H9 (cell line): Measurements from ENCODE around the gene SOX13. TPM values are rescaled to one million over a fixed set of nuclear protein-coding genes. Genes with fewer than 3 reads are reported as not detected.

Experiments used
- DNase-seq: peaks from one replicate; pipeline ENCODE4 v3.0.0-alpha.2; 2017
- H2AFZ ChIP-seq: one replicate; pipeline ENCODE4 v1.6.1; 2013; ENCODE audit warnings: mild to moderate bottlenecking, low read length, control low read depth, moderate library complexity
- H2AK5ac ChIP-seq: 2 replicates; pipeline ENCODE4 v1.6.1; 2013; ENCODE audit warnings: low read length, control low read depth, mixed read lengths; ENCODE audit not compliant: insufficient read length
- H2BK120ac ChIP-seq: one replicate; pipeline ENCODE4 v1.6.1; 2013; ENCODE audit warnings: low read depth, mild to moderate bottlenecking, low read length, control low read depth, inconsistent platforms; ENCODE audit not compliant: poor library complexity, severe bottlenecking
- H2BK12ac ChIP-seq: 2 replicates; pipeline ENCODE4 v1.6.1; 2013; ENCODE audit warnings: low read length, control low read depth, mixed read lengths, low read depth; ENCODE audit not compliant: insufficient read length
- H2BK15ac ChIP-seq: 2 replicates; pipeline ENCODE4 v1.6.1; 2013; ENCODE audit warnings: low read depth, low read length, control low read depth
- H2BK20ac ChIP-seq: one replicate; pipeline ENCODE4 v1.6.1; 2013; ENCODE audit warnings: low read depth, mild to moderate bottlenecking, low read length, control low read depth, inconsistent platforms; ENCODE audit not compliant: poor library complexity, severe bottlenecking
- H2BK5ac ChIP-seq: 2 replicates; pipeline ENCODE4 v1.6.1; 2013; ENCODE audit warnings: low read length, control low read depth, mixed read lengths; ENCODE audit not compliant: insufficient read length
- H3K14ac ChIP-seq: 2 replicates; pipeline ENCODE4 v1.6.1; 2013; ENCODE audit warnings: low read length, control low read depth; ENCODE audit not compliant: insufficient read depth
- H3K18ac ChIP-seq: 2 replicates; pipeline ENCODE4 v1.6.1; 2013; ENCODE audit warnings: low read depth, mild to moderate bottlenecking, mixed read lengths, low read length, control low read depth; ENCODE audit not compliant: insufficient read length
- H3K23ac ChIP-seq: 2 replicates; pipeline ENCODE4 v1.6.1; 2013; ENCODE audit warnings: low read length, control low read depth, mixed read lengths, low read depth; ENCODE audit not compliant: insufficient read length
- H3K23me2 ChIP-seq: 2 replicates; pipeline ENCODE4 v1.6.1; 2013; ENCODE audit warnings: low read depth, mild to moderate bottlenecking, mixed read lengths, low read length, control low read depth; ENCODE audit not compliant: insufficient read length, poor library complexity, severe bottlenecking
- H3K27ac ChIP-seq: 2 replicates; pipeline ENCODE4 v1.5.1; 2013; ENCODE audit warnings: low read length, control low read depth, mixed read lengths, low read depth; ENCODE audit not compliant: insufficient read length
- H3K27me3 ChIP-seq: 2 replicates; pipeline ENCODE4 v1.6.1; 2013; ENCODE audit warnings: low read length, control low read depth, inconsistent platforms; ENCODE audit not compliant: insufficient read depth
- H3K4ac ChIP-seq: 2 replicates; pipeline ENCODE4 v1.6.1; 2013; ENCODE audit warnings: low read depth, mild to moderate bottlenecking, control low read depth, inconsistent platforms, low read length, moderate library complexity
- H3K4me1 ChIP-seq: 2 replicates; pipeline ENCODE4 v1.6.1; 2013; ENCODE audit warnings: low read length, control low read depth, inconsistent platforms; ENCODE audit not compliant: insufficient read depth
- H3K4me2 ChIP-seq: 2 replicates; pipeline ENCODE4 v1.6.1; 2013; ENCODE audit warnings: low read length, control low read depth, mixed read lengths; ENCODE audit not compliant: insufficient read length, insufficient read depth
- H3K56ac ChIP-seq: 2 replicates; pipeline ENCODE4 v1.6.1; 2013; ENCODE audit warnings: low read depth, mild to moderate bottlenecking, mixed read lengths, low read length, control low read depth; ENCODE audit not compliant: insufficient read length
- H3K79me1 ChIP-seq: 2 replicates; pipeline ENCODE4 v1.6.1; 2013; ENCODE audit warnings: low read depth, mild to moderate bottlenecking, moderate library complexity, low read length, control low read depth, inconsistent platforms; ENCODE audit not compliant: insufficient read depth, poor library complexity, severe bottlenecking
- H3K79me2 ChIP-seq: 2 replicates; pipeline ENCODE4 v1.6.1; 2013; ENCODE audit warnings: low read length, control low read depth, inconsistent platforms; ENCODE audit not compliant: insufficient read depth
- H3K9ac ChIP-seq: 2 replicates; pipeline ENCODE4 v1.6.1; 2013; ENCODE audit warnings: low read length, control low read depth, mixed read lengths; ENCODE audit not compliant: insufficient read length; ENCODE audit errors: extremely low read depth
- H3K9me3 ChIP-seq: one replicate; pipeline ENCODE4 v1.6.1; 2013; ENCODE audit warnings: low read depth, low read length, inconsistent platforms; ENCODE audit not compliant: control insufficient read depth
- H3T11ph ChIP-seq: one replicate; pipeline ENCODE4 v1.6.1; 2013; ENCODE audit warnings: mild to moderate bottlenecking, low read length, control low read depth, inconsistent platforms
- H4K20me1 ChIP-seq: one replicate; pipeline ENCODE4 v1.6.1; 2013; ENCODE audit not compliant: control insufficient read depth, insufficient read length, insufficient read depth
- H4K5ac ChIP-seq: 2 replicates; pipeline ENCODE4 v1.6.1; 2013; ENCODE audit warnings: low read depth, mild to moderate bottlenecking, mixed read lengths, low read length, control low read depth; ENCODE audit not compliant: insufficient read length
- H4K8ac ChIP-seq: replicated peaks from 2 replicates; pipeline ENCODE4 v1.6.1; 2013; ENCODE audit warnings: low read length, control low read depth, mixed read lengths, low read depth; ENCODE audit not compliant: insufficient read length
- H4K91ac ChIP-seq: 2 replicates; pipeline ENCODE4 v1.6.1; 2013; ENCODE audit warnings: low read depth, mild to moderate bottlenecking, moderate library complexity, mixed read lengths, low read length, control low read depth; ENCODE audit not compliant: insufficient read length
- H3K27ac Mint-ChIP-seq, 3 experiments: 2 replicates in 2 of 3; 3 replicates in 1 of 3; pipeline ENCODE4 v1.8.0; 2020 to 2021; ENCODE audit warnings: mixed read lengths in 3 of 3, mild to moderate bottlenecking in 1 of 3, moderate library complexity in 1 of 3
- H3K27me3 Mint-ChIP-seq: 2 replicates; pipeline ENCODE4 v1.8.0; 2021; ENCODE audit warnings: low read depth, mild to moderate bottlenecking, moderate library complexity, mixed read lengths
- H3K36me3 Mint-ChIP-seq, 3 experiments: 2 replicates in 2 of 3; 3 replicates in 1 of 3; pipeline ENCODE4 v1.8.0; 2020 to 2021; ENCODE audit warnings: low read depth in 3 of 3, mixed read lengths in 3 of 3; ENCODE audit not compliant: insufficient read depth in 1 of 3
- H3K4me1 Mint-ChIP-seq, 2 experiments: 2 replicates each; pipeline ENCODE4 v1.8.0; 2020; ENCODE audit warnings: mixed read lengths in 2 of 2
- H3K4me3 Mint-ChIP-seq, 2 experiments: 2 replicates in 1 of 2; 3 replicates in 1 of 2; pipeline ENCODE4 v1.8.0; 2020 to 2021; ENCODE audit warnings: mild to moderate bottlenecking in 2 of 2, mixed read lengths in 2 of 2, moderate library complexity in 1 of 2
- H3K9me3 Mint-ChIP-seq, 2 experiments: 2 replicates in 1 of 2; 3 replicates in 1 of 2; pipeline ENCODE4 v1.8.0; 2020; ENCODE audit warnings: mild to moderate bottlenecking in 2 of 2, mixed read lengths in 2 of 2, moderate library complexity in 1 of 2
- CTCF ChIP-seq: fragments of 200-600 bp; sonication (generic); conservative IDR thresholded peaks from 3 replicates; pipeline ENCODE4 v1.8.0; 2021; ENCODE audit warnings: antibody characterized with exemption, mild to moderate bottlenecking
- WGBS: extraction: QIAGEN DNeasy Blood & Tissue Kit; methylation state at CpG from one replicate; pipeline ENCODE4 v1.1.7; 2013; ENCODE audit warnings: missing lambda C conversion rate, low lambda C conversion rate, mixed read lengths; ENCODE audit not compliant: insufficient read length; ENCODE audit errors: extremely low coverage; 5-methylcytosine and 5-hydroxymethylcytosine counted together
- total RNA-seq: library from RNA; stranded (reverse); gene quantifications from 2 replicates; pipeline ENCODE4 v1.2.1, GENCODE V29; 2021

SOX13 gene
- total RNA-seq, 1 experiment from 2014 or later = 120 TPM

- H3K9me3 ChIP-seq = no peaks in the 10 kb centered on the region
- Mint-ChIP-seq H3K4me3 (no peak overlapping the region), H3K36me3 (peaks cover 2 to 10% (median 8%) of the 10 kb centered on the region in 3 experiments; a peak in 4 of 7 replicates), H3K4me1 (peaks cover 78 to 83% of the 10 kb centered on the region in 2 experiments), H3K27ac (no peak overlapping the region), H3K27me3 (no peaks in the 10 kb centered on the region; the same call in 1 of the 2 replicates), H3K9me3 (no peaks in the 10 kb centered on the region)
- no peaks in the 10 kb centered on the region for H3K27me3 ChIP-seq
- H3K9ac ChIP-seq = no peak overlapping the region
- H3K4me2 ChIP-seq = no peak overlapping the region
- H3K18ac ChIP-seq = no peak overlapping the region
- H2BK5ac ChIP-seq = no peak overlapping the region
- no peaks in the 10 kb centered on the region for H3K23me2 ChIP-seq
- H2AFZ ChIP-seq = no peak overlapping the region
- H3K79me1 ChIP-seq = peaks cover 6% of the 10 kb centered on the region
- TF ChIP-seq CTCF = no peak
- no peak overlapping the region for H3K56ac ChIP-seq
- H2AK5ac ChIP-seq = no peak overlapping the region
- no peak overlapping the region for H3T11ph ChIP-seq
- no CpG with 5 or more reads among the region's 4 CpGs for WGBS
- H2BK15ac ChIP-seq = no peak overlapping the region
- no peak overlapping the region for H2BK120ac ChIP-seq
- no peak overlapping the region for H4K8ac ChIP-seq
- no peak overlapping the region for H2BK12ac ChIP-seq
- no peak overlapping the region for H4K5ac ChIP-seq
- no peak for DNase-seq
- no peak overlapping the region for H2BK20ac ChIP-seq
- no peak overlapping the region for H3K27ac ChIP-seq
- H4K20me1 ChIP-seq = peaks cover 4% of the 10 kb centered on the region
- peaks cover 78% of the 10 kb centered on the region for H3K79me2 ChIP-seq
- no peak overlapping the region; the same call in 1 of the 2 replicates for H3K14ac ChIP-seq
- peaks cover 36% of the 10 kb centered on the region for H3K4me1 ChIP-seq
- H4K91ac ChIP-seq = no peak overlapping the region
- no peak overlapping the region for H3K23ac ChIP-seq
- H3K4ac ChIP-seq = no peak overlapping the region
These were observed 20.5 kb downstream of the SOX13 start for GRCh38 chr1:204093421-204093717.
